HG02763 (cell line): Measurements from ENCODE around the gene MUS81.

Source experiments
- ATAC-seq: cut with Tn5 transposase; IDR thresholded peaks from one replicate; pipeline ENCODE4 v1.9.1; 2021; ENCODE audit warnings: mild to moderate bottlenecking, moderate library complexity; ENCODE audit not compliant: unreplicated experiment

MUS81 gene

GRCh38 chr11:65872586-65873317, 12.5 kb downstream of the MUS81 start, which contains the start of gene EFEMP2:
EFEMP2 (minus strand) TSS chr11:65872800; CDS start chr11:65872354, 446 bp downstream.
- ATAC-seq = no peak

- ATAC-seq = peak; percentile 76
Observed at GRCh38 chr11:65873318-65874156, 13.3 kb downstream of the MUS81 start.

- ATAC-seq = no peak
Observed at GRCh38 chr11:65879617-65880016, 19.4 kb downstream of the MUS81 start, which contains the start of gene CTSW. CTSW (plus strand) TSS chr11:65879837; CDS start chr11:65879855, 18 bp downstream.

- ATAC-seq = no peak
Observed at GRCh38 chr11:65880027-65880426, 19.8 kb downstream of the MUS81 start.

GRCh38 chr11:65880844-65881421, 20.7 kb downstream of the MUS81 start:
- ATAC-seq = no peak

GRCh38 chr11:65882120-65883057, 22.2 kb downstream of the MUS81 start:
- no peak for ATAC-seq

GRCh38 chr11:65883058-65883761, 23.0 kb downstream of the MUS81 start:
- no peak for ATAC-seq

GRCh38 chr11:65883786-65884715, 23.8 kb downstream of the MUS81 start:
- ATAC-seq = no peak

- ATAC-seq = no peak
Observed at GRCh38 chr11:65884716-65885092, 24.5 kb downstream of the MUS81 start.

GRCh38 chr11:65885231-65885630, 25.0 kb downstream of the MUS81 start:
- no peak for ATAC-seq

- no peak for ATAC-seq
Observed at GRCh38 chr11:65885808-65886536, 25.7 kb downstream of the MUS81 start.

- ATAC-seq = no peak
Observed at GRCh38 chr11:65886826-65887722, 26.8 kb downstream of the MUS81 start.

- ATAC-seq = no peak
Observed at GRCh38 chr11:65887723-65888162, 27.5 kb downstream of the MUS81 start.

- peak; percentile 49 for ATAC-seq
Observed at GRCh38 chr11:65888163-65888814, 28.1 kb downstream of the MUS81 start, which contains the start of gene FIBP. FIBP (minus strand) TSS chr11:65888471; CDS start chr11:65888418, 53 bp downstream.

GRCh38 chr11:65890324-65891218, 30.3 kb downstream of the MUS81 start, which contains the start of gene CCDC85B:
CCDC85B (plus strand) TSS chr11:65890673; CDS start chr11:65890784, 111 bp downstream.
- peak; percentile 55 for ATAC-seq
